GM12873 (cell line): ENCODE data around the gene WARS2.

Experiments
- TF ChIP-seq, protein P1 (sequence below): IDR thresholded peaks from 2 replicates; pipeline ENCODE4 v1.5.1; 2012; ENCODE audit warnings: low read depth, mild to moderate bottlenecking, moderate library complexity, low read length, control low read depth; ENCODE audit not compliant: insufficient read depth; ENCODE audit errors: missing control alignments

The WARS2 gene

DNA sequence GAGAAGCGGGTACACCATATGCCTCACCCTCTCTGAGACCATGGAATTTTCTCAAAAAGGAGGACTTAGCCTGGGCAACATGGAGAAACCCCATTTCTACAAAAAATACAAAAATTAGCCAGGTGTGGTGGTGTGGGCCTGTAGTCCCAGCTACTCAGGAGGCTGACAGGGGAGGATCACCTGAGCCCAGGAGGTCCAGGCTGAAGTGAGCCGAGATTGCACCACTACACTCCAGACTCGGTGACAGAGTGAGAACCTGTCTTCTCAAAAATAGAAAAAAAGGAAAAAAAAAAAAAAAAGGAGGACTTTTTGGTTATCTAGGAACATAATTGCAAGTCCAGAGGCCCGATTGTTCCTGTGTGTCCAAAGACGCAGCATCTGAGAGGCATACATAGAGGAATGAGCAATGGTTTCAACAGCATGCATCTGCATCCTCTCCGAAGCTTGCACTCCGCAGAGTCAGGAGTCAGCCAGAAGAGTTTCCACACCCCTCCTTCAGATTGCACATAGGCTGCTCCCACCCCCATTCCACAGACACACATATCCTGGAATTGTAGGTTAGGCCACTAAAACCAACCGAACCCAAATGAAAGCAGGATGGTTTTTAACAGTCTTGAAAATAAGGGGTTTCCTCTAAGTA is 149.8 kb downstream of the WARS2 start:
- TF ChIP-seq, protein P1, sequence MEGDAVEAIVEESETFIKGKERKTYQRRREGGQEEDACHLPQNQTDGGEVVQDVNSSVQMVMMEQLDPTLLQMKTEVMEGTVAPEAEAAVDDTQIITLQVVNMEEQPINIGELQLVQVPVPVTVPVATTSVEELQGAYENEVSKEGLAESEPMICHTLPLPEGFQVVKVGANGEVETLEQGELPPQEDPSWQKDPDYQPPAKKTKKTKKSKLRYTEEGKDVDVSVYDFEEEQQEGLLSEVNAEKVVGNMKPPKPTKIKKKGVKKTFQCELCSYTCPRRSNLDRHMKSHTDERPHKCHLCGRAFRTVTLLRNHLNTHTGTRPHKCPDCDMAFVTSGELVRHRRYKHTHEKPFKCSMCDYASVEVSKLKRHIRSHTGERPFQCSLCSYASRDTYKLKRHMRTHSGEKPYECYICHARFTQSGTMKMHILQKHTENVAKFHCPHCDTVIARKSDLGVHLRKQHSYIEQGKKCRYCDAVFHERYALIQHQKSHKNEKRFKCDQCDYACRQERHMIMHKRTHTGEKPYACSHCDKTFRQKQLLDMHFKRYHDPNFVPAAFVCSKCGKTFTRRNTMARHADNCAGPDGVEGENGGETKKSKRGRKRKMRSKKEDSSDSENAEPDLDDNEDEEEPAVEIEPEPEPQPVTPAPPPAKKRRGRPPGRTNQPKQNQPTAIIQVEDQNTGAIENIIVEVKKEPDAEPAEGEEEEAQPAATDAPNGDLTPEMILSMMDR: no peak

DNA sequence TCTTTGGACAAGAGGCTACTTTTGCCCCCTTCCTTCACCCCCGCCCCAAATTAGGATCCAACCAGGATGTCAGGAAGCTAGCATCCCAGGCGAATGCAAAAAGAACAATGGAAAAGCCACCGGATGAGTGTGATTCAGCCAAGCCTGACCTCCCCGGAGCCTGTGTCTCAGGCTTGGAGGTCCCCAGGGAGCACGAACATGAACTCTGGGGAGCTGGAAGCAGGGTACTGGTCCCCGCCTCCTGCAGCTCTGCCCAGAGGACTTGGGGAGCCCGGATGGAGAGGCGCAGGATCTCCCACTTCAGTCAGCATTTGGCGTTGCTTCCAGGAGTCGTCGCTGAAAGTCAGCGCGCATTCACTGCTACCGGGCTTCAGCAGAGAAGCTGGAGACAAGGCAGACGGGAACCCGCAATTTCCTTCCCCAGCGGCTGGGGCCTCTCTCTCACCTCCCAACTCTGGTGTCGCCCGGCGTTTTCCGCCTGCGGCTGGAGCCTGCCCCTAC is 150.5 kb downstream of the WARS2 start:
- TF ChIP-seq, protein P1: no peak

DNA sequence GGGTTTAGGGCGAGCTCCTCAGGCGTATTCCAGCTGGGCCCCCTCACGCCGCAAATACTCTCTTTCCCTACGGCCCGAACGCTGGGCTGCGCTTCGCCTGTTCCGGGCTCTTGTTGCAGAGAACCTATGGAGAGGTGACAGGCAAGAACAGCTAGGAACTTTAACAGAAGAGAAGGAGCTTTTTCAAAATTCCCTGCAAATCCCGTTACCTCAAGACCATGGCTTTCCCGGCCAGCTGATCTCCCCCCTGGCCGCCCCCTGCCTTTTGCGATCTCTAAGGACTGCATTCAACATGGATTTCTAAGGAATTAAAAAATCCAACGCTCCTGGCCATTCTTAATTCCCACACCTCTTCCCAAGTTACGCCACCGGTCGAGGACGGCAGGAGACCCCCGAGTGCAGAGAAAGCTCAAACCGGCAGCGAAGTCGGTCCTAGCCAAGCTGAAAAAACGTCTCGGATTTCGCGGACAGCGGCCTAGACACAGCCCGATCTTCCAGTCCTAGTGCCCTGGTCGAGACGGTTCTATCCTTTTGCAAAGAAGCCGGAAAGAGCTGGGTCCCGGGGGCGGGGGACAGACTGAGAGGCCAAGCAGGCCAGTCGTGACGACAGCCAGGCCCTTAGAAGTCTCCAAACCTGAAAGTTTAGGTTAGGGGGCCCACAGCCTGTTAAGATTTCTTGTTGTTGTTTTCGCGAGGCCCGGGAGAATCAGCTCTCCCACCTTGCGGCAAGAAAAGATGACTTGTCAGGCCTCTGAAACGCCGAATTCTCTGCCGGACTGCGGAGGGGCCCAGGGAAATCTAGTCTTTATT is 151.2 kb downstream of the WARS2 start:
- TF ChIP-seq, protein P1: no peak

DNA sequence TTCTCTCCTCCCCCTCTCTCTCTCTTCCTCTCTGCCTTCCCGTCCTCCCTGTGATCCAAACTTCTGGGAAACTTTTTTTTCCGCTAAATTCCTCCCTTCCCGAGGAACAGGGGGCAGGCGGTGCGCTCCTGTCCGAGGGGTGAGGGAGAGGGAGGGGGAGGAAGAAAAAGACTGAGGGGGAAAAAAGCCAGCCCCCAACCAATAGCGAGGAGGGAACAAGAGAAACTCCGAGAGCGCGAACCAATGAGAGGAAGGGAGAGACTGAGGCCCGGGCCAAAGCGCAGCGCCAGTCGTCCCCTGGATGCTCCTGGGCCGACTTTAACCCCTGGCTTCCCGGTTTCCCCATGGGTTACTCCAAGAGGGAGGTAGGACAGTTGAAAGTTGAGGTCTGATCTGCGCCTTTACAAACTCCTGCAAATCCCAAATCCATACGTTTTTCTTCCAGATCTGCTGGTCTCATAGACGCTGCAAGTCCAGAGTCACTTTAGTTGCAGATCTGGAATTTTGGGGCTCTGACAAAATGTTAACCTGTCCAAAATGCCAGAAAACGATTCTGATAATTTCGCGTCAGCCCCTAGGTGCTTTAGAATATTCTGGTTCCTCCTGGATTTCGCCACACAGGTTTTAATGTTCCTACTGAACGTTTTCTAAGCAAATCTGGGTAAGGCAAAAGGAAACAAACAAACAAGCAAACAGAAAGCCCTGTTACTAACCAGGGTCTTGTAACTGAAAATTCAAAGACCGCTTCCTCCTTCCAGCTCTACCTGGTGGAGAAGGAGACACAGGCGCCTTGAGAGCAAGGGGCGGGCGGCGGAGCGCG is 152.1 kb downstream of the WARS2 start, which contains the start of gene TBX15:
TBX15 (minus strand) TSS at position 158 of the 820 bp plus-strand sequence. CDS start 548 bp downstream, outside the sequence.
- TF ChIP-seq, protein P1: no peak

DNA sequence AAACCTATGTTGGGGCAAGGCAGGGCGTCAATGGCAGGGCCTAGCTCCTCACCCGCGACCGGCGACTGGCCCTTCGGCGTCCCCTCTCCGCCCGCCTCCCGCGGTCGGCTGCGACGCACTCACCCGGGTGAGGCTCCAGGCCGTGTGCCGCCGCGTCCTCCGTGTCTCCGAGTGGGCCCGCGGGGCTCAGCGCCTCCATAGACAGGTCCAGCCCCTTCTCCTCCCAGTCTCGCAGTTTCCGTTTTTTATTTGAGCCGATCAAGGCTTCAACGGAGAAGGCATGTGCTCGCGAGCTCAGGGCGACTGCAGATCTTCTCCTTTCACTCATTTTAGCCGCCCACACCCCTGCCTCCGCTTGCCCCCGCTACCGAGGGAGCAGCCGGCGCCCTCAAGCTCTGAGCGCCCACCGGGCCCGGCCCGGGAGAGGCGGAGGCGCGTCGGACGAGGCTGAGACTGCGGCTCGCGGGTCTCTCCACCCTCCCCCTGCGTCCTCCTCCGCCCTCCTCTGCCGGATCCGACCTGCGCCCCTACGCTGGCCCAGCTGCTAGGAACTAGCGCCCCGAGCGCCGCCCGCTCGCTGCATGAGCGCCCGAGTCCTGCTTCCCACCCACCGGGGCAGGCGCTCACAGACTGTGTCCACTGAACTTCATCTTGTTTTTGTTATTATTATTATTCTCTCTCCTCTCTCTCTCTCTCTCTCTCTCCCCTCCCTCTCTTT is 152.8 kb downstream of the WARS2 start:
- TF ChIP-seq, protein P1: no peak

DNA sequence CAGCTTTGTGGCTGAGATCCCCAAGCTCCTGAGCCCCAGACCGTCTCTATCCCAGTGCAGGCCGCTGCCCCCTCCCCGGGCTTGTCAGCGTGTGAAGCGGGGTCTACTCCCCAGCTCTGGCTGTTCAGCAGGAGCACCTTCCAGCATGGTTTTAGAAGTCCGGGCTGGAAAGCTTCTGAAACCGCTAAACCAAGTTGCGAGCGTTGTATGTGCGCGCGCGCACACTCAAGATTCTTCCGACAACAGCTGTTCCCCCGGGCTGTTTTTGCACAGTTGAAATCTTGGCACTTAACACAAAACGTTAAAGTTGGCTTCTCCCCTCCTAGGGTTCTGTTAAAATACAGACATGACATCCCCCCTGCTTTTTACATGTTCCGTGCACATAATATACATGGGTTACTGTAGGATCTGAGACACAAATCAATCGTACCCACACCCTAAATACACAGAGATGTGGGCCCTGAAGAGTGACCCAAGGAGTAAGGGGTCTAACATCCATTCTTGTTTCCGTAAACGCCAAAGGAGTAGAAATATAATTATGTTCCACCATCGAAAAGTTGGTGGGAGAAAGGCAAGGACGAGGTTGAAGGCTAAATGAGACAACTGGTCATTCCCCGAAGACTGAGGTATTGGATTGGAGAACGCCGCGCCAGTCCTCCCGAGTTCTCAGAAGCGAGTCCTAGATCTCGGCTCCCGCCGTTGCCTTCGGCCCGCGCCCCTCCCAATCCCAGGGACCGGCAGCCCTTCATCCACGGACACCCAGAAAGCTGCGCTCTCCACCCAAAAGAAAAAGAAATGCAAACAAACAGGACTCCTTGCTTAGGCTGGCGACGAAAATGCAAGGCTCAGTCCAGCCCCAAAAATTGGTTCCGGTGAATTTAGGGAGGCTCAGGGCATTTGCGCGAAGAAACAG is 153.6 kb downstream of the WARS2 start:
- TF ChIP-seq, protein P1: no peak
